ENCODE measurements around the gene MYOF.

DNA sequence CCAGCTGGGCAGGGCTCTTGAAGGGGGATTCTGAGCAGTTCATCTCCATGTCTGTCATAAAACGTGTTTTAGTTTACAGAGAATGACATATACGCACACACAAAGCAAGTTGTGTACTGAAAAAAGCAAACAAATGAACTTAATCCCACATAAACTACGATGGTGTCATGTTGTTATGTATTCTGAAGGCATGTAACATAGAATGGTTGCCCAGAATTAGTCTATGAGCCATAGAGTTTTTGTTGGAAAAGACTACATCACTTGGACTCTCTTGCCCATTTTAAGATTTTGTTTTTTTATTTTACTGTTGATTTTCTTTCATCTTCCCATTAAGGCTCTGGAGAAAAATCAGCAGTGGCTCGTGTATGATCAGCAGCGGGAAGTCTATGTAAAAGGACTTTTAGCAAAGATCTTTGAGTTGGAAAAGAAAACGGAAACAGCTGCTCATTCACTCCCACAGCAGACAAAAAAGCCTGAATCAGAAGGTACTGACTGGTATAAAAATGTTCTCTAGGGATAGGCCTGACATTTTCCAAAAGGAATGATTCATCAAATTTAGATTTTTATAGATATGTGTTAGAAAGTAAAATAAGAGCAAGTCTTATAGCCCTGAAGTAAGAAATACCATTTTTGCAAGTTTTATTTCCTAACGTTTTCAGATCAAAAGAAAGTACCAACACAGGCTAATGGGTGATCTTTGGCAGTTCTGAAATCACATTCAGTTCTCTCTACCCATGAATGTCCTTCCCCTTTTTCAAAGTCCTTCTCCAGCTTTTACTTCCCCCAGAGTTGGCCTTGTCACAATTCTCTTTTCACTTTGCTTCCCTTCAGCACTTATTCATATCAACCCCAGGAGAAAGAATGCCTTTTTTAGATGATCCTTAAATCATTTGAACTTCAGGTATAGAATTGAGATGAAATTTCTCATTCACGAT, 33.2 kb upstream of the MYOF start:
- no peak for TF ChIP-seq EZH2phosphoT487 (IDR thresholded peaks at IDR 0.05; ENCODE audit: insufficient read depth, low read depth)
- no peak for TF ChIP-seq EZH2 (IDR thresholded peaks at IDR 0.05; ENCODE audit: insufficient read depth, poor library complexity, severe bottlenecking)
